ENCODE measurements around the gene VPS50.
A peak's percentile ranks its signal among the peaks of the same experiment; 100 is the strongest.

GRCh38 chr7:93231799-93232672 is at the start of gene VPS50:
- peak in 4 of 6 experiments; percentile 38 to 61 (median 43) for TF ChIP-seq CTCF (IDR thresholded peaks at IDR 0.05)
- TF ChIP-seq POLR2A (IDR thresholded peaks at IDR 0.05), result peak in 3 of 4 donors; percentile 52 to 76 (median 57)
- TF ChIP-seq EP300 (IDR thresholded peaks at IDR 0.05), result no peak
